SJCRH30 (cell line): ENCODE measurements around the gene VAV3. TPM values are rescaled to one million over a fixed set of nuclear protein-coding genes. Genes with fewer than 3 reads are reported as not detected.

ENCODE experiments used
- DNase-seq, 2 experiments: peaks; one replicate each; pipeline ENCODE4 v3.0.0-alpha.2; 2015 to 2020
- H3K27ac ChIP-seq: fragments of 250-450 bp; sonication (Bioruptor Pico); 2 replicates; pipeline ENCODE4 v1.5.1; 2020; ENCODE audit warnings: mild to moderate bottlenecking, moderate library complexity
- H3K27me3 ChIP-seq: fragments of 250-450 bp; sonication (Bioruptor Pico); 2 replicates; pipeline ENCODE4 v1.5.1; 2020; ENCODE audit warnings: mild to moderate bottlenecking, moderate library complexity
- H3K36me3 ChIP-seq: fragments of 250-450 bp; sonication (Bioruptor Pico); 2 replicates; pipeline ENCODE4 v1.5.1; 2020; ENCODE audit warnings: mild to moderate bottlenecking, moderate library complexity
- H3K4me1 ChIP-seq: fragments of 250-450 bp; sonication (Bioruptor Pico); 2 replicates; pipeline ENCODE4 v1.5.1; 2020; ENCODE audit warnings: mild to moderate bottlenecking, moderate library complexity
- H3K4me3 ChIP-seq: fragments of 250-450 bp; sonication (Bioruptor Pico); 2 replicates; pipeline ENCODE4 v1.5.1; 2020; ENCODE audit warnings: mild to moderate bottlenecking, moderate library complexity
- H3K9me3 ChIP-seq: fragments of 250-450 bp; sonication (Bioruptor Pico); replicated peaks from 2 replicates; pipeline ENCODE4 v1.5.1; 2020; ENCODE audit warnings: mild to moderate bottlenecking, moderate library complexity
- total RNA-seq: library from RNA; depleted of rRNA; stranded (reverse); fragments of >200 nt; shearing (Covaris generic); gene quantifications from 2 replicates; pipeline ENCODE4 v1.2.3, GENCODE V29; 2014

Gene VAV3
- total RNA-seq, 1 experiment from 2014 or later = 35.5 TPM

DNA sequence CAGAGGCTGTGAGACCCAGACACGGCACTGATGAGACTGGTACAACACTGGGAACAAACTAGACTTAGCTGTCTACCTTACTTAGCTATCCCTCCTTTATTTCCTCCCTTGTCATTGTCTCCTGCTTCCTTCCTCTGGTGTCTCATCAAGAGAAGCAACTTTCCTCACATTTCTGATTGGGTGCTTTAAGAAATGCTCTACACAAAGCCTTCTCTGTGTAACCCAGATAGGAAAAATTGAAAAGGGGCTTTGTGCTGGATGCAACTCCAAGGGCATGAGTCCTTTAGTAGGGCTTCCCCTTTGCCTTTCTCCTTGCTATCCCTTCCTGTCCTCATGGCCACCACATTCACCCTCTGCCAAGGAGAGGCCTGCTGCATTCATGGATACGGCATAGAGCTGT is 274.5 kb downstream of the VAV3 start:
- H3K4me3 ChIP-seq = no peak overlapping the region
- H3K4me1 ChIP-seq = no peaks in the 10 kb centered on the region
- H3K36me3 ChIP-seq = peaks cover 6% of the 10 kb centered on the region
- no peaks in the 10 kb centered on the region for H3K9me3 ChIP-seq
- DNase-seq = no peak
- H3K27me3 ChIP-seq = no peaks in the 10 kb centered on the region
- H3K27ac ChIP-seq = no peak overlapping the region

DNA sequence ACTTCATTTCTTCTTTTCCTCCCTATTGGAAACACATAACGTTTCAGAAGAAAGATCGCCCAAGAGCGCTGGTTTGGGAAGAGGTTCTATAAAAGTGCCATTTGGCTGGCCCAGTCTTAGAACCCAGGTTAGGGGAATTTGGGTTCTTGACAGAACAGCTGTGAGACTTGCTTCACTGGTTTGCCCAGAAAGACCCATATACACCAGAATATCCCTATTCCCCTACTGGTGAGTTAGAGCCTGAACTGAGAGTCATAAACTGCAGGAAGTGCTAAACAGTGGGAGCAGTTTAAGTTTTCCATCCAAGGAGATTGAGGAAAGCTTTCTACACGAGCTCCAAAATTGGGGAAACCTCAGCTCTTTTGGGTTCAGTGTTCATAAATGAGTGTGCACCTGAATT is 275.2 kb downstream of the VAV3 start:
- Histone ChIP-seq H3K36me3 (peaks cover 4% of the 10 kb centered on the region; the same call in 1 of the 2 replicates), H3K4me3 (no peak overlapping the region), H3K27me3 (no peaks in the 10 kb centered on the region), H3K9me3 (no peaks in the 10 kb centered on the region), H3K27ac (no peak overlapping the region), H3K4me1 (no peaks in the 10 kb centered on the region)
- no peak for DNase-seq

DNA sequence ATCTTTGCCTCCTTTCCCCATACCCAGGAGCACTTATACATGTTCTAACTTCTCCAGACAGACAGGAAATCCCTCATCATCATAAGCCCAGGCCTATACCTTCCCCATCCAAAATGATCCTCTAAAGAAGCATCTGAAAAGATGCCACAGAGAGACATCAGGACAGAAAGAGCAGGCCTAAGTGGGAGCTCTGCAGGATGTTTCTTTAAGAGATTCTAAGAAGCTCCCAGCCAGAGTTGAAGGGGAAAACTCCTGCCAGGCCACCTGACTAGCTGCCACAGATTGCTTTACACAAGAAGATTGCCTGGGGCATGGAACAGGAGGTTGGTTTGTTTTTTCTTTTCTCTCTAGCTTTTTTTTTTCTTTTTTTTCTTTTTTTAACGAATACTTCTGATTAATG is 275.8 kb downstream of the VAV3 start:
- Histone ChIP-seq H3K36me3 (peaks cover 4% of the 10 kb centered on the region; the same call in 1 of the 2 replicates), H3K27me3 (no peaks in the 10 kb centered on the region), H3K4me1 (no peaks in the 10 kb centered on the region), H3K9me3 (no peaks in the 10 kb centered on the region), H3K4me3 (no peak overlapping the region), H3K27ac (no peak overlapping the region)
- peak in 1 of 2 experiments; percentile 34 for DNase-seq

DNA sequence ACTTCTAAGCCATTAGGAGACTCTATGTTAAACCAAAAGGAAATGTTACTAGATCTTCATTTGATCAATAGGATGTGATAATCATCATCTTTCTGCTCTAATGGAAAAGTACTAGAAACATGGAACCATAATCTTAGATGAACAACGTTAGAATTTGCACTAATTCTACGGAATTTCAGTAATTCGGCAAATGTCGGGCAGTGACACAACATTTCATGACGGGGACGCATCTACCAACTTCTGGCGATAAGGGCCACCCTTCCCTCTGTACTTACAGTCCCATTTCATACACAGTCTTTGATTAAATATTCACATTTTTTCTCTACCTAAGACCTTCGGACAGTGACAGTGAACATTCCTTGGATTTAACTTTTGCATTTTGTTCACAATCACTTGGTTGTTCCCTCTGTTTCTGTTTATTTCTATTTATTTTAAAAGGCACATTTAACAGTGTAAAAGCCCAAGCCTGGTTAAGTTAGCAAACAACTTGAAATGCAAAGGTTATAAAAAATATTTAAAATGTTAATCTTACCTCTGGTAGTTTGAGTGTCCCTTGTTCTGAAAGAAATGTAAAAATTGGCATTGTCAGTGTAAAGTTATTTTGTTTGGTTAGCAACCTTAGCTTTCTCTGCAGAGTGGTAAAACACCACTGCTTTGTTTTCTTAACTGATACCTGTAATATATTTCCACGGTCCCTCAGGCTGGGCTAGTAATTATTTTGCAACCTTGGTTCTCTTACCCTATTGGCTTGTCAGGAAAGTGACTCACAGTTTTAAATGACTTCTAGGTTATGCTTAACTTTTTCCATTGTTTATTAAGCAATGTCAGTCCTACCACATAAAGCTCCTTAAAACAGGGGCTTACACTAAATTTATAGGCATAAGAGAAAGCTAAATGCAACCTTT is 276.9 kb downstream of the VAV3 start:
- H3K27ac ChIP-seq = no peak overlapping the region
- H3K36me3 ChIP-seq = peaks cover 4% of the 10 kb centered on the region; the same call in 1 of the 2 replicates
- no peak for DNase-seq
- H3K27me3 ChIP-seq = no peaks in the 10 kb centered on the region
- H3K4me3 ChIP-seq = no peak overlapping the region
- no peaks in the 10 kb centered on the region for H3K9me3 ChIP-seq
- H3K4me1 ChIP-seq = no peaks in the 10 kb centered on the region

DNA sequence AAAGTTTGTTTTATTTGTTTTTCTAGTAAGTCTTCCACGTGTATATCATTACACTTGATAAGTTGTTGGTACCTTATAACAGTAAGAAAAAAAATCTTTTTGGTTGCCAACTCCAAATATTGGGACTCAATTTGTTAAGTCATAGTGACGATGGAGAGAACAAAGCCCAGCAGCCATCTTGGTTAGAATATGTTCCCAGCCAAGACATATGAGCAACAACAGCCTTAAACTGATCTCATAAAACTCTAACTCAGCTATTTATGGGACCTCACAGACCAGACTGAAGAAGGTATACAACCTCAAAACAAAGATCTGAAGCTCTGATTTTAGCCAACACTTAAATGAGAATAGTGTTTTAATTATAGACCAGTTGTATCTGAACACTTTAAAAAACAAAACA is 281.3 kb downstream of the VAV3 start:
- H3K36me3 ChIP-seq = 0 out of 2 replicates have a peak, but pooled peaks cover 2% of the 10 kb centered on the region
- no peak overlapping the region for H3K27ac ChIP-seq
- H3K4me3 ChIP-seq = no peak overlapping the region
- no peaks in the 10 kb centered on the region for H3K4me1 ChIP-seq
- no peaks in the 10 kb centered on the region for H3K27me3 ChIP-seq
- DNase-seq = no peak
- no peaks in the 10 kb centered on the region for H3K9me3 ChIP-seq

DNA sequence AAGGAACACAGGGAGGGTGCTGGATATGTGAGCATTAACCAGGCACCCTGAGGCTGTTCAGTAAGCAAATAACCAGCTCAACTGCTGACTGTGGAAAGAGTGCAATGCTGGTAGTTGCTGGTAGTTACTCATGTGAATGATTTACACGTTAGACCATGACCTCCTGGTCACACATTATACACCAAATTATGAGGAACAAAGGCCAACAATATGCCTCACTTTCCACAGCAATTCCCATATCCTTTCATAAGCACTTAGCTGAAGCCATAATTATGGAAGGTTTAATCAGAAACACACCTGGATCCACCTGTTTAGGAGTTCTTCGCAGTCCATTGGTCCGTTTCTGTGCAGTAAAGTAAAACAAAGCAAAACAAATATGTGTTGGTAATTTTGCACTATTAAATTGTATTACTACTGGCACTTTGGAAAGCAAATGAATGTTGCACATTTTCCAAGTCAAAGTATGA is 281.8 kb downstream of the VAV3 start:
- Histone ChIP-seq H3K9me3 (no peaks in the 10 kb centered on the region), H3K27ac (no peak overlapping the region), H3K27me3 (no peaks in the 10 kb centered on the region), H3K4me1 (no peaks in the 10 kb centered on the region), H3K4me3 (no peak overlapping the region), H3K36me3 (no peaks in the 10 kb centered on the region)
- no peak for DNase-seq

DNA sequence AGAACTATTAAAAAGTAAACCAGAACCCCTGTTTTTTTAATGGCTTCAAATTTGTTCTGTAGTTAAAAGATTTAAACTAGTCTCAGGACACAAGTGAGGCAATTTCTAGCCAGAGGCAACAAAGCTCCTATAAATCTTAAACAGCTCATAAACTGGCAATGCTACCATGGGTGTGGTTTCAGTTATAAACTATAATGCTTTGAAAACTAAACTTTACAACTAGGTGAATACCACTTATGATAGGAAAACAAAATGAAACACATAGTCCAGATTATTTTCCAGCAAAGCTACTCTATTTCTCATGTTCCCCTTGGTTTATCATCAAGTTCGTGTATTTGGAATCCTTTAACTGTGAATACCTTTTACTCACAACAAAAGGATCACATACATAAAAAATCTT is 282.5 kb downstream of the VAV3 start:
- Histone ChIP-seq H3K27me3 (no peaks in the 10 kb centered on the region), H3K36me3 (no peaks in the 10 kb centered on the region), H3K27ac (no peak overlapping the region), H3K4me1 (no peaks in the 10 kb centered on the region), H3K4me3 (no peak overlapping the region), H3K9me3 (no peaks in the 10 kb centered on the region)
- no peak for DNase-seq

DNA sequence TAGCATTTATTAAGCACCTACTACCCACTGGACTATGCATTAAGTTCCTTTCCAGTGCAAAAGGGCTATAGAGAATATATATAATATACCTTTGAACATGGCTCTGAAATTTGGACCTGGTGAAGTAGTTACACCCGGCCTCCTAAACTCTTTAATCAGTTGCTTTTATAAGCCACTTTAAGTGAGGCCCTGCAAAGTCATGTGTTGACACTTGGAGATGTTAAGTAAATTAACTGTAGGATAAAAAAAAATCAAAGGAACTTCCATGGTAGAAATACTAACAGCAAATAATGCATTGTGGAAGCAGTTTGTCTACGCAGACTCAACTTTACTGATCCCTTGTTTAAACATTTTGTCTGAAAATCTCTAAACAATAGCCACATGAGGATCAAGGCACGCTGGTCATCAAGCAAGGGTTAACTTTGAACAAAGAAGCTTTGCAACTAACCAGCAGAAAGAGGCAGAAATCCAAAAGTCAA is 283.9 kb downstream of the VAV3 start:
- DNase-seq = no peak
- no peaks in the 10 kb centered on the region for H3K4me1 ChIP-seq
- no peaks in the 10 kb centered on the region for H3K27me3 ChIP-seq
- H3K27ac ChIP-seq = no peak overlapping the region
- no peaks in the 10 kb centered on the region for H3K36me3 ChIP-seq
- no peaks in the 10 kb centered on the region for H3K9me3 ChIP-seq
- H3K4me3 ChIP-seq = no peak overlapping the region

DNA sequence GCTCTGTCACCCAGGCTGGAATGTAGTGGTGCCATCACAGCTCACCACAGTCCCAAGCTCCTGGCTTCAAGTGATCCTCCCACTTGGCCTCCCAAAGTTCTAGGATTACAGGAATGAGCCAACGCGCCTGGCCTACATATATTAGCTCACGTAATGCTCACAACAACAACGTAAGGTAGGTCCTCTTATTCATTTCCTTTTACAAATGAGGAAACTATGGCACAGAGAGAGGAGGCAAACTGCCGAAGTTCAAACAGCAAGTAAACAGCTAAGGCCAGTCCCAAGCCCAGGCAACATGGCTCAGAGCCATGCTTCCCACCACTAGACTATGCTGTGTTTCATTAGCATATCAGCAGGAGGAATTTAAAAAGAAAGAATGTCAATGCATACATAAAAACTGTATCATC is 284.4 kb downstream of the VAV3 start:
- H3K4me1 ChIP-seq = no peaks in the 10 kb centered on the region
- H3K27me3 ChIP-seq = no peaks in the 10 kb centered on the region
- H3K27ac ChIP-seq = no peak overlapping the region
- no peaks in the 10 kb centered on the region for H3K9me3 ChIP-seq
- H3K36me3 ChIP-seq = no peaks in the 10 kb centered on the region
- H3K4me3 ChIP-seq = no peak overlapping the region
- no peak for DNase-seq

DNA sequence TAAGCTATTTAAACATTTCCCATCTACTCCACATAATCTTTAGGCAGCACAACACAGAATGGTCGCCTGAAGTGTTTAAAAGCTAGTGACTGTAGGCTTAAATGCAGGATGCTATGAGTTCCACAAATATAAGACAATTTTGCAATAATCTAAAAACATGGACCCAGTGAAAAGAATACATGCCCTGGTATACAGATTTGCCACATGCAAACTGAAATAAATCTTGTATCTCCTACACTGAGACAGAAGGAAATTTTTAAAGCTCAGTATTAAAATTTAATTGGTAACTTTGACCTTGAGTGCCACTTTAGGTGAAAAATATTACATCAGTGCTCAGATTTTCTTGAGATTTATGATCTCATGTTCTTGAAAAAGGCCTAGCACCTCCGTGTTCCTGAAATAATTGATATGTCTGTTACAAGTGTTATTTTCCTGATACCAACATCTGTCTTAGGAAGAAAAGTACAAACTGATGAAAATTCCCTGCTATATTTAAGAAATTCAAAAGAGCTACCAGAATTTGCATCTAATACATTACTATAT is 285.5 kb downstream of the VAV3 start:
- DNase-seq = no peak
- H3K4me3 ChIP-seq = no peak overlapping the region
- H3K36me3 ChIP-seq = 0 out of 2 replicates have a peak, but pooled peaks cover 2% of the 10 kb centered on the region
- no peaks in the 10 kb centered on the region for H3K27me3 ChIP-seq
- no peaks in the 10 kb centered on the region for H3K4me1 ChIP-seq
- no peaks in the 10 kb centered on the region for H3K9me3 ChIP-seq
- no peak overlapping the region for H3K27ac ChIP-seq

DNA sequence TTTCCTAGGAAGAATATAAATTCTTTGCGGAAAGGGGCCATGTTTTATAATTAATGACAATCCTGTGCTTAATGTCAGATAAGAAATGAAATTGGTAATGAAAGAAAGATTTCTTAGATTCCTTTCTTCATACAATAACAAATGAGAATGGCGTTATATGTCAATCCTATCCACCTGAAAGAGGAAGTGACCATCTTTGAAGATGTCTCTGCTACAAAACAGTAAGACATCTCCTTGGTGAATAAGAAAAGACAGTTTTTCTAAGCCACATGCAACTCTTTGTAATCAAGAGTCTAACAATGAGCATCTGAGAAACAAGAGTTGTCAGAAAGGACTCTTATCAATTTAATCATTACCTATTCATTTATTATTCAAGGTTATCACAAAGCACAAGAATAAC is 286.0 kb downstream of the VAV3 start:
- DNase-seq = no peak
- no peak overlapping the region for H3K4me3 ChIP-seq
- no peaks in the 10 kb centered on the region for H3K9me3 ChIP-seq
- no peak overlapping the region for H3K27ac ChIP-seq
- 0 out of 2 replicates have a peak, but pooled peaks cover 2% of the 10 kb centered on the region for H3K36me3 ChIP-seq
- no peaks in the 10 kb centered on the region for H3K4me1 ChIP-seq
- H3K27me3 ChIP-seq = no peaks in the 10 kb centered on the region

DNA sequence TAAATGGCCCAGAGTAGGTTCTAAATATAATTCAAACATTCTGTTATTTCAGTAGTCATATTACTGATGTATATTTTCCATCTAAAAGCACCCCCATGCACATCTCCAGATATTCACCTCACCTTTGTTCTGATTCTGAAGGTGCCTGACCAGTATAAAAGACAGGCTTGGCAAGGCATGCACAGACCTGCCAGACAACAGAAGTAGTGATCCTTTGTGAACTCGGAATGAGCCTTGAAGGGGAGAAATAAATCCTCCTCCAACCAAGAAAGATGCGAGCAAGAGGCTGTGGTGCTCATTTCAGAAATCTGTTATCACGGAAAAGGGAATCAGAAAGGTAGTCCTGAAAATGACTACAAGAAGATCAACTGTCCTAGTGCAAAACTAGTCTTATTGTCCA is 287.3 kb downstream of the VAV3 start:
- Histone ChIP-seq H3K27ac (no peak overlapping the region), H3K4me1 (no peaks in the 10 kb centered on the region), H3K27me3 (no peaks in the 10 kb centered on the region), H3K4me3 (no peak overlapping the region), H3K36me3 (0 out of 2 replicates have a peak, but pooled peaks cover 2% of the 10 kb centered on the region), H3K9me3 (no peaks in the 10 kb centered on the region)
- no peak for DNase-seq

DNA sequence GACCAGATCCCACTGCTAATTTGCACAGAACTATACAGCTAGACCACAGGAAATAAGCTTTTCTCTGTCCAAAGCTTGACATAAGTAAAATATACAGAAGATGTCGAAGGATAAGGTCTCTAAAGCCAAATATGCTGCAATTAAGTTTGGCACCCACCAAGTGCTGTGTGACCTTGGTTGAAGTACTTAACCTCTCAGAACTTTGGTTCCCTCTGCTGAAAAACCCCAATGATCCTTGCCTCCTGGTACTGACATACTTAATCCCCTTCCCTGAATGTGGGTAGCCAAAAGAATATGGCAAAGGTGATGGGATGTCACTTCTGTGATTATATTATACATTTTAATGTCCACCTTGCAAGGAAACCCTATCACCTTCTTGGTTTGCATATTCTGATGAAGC is 290.5 kb downstream of the VAV3 start:
- DNase-seq = no peak
- Histone ChIP-seq H3K27ac (no peak overlapping the region), H3K36me3 (0 out of 2 replicates have a peak, but pooled peaks cover 2% of the 10 kb centered on the region), H3K4me3 (no peak overlapping the region), H3K9me3 (no peaks in the 10 kb centered on the region), H3K4me1 (no peaks in the 10 kb centered on the region), H3K27me3 (no peaks in the 10 kb centered on the region)

DNA sequence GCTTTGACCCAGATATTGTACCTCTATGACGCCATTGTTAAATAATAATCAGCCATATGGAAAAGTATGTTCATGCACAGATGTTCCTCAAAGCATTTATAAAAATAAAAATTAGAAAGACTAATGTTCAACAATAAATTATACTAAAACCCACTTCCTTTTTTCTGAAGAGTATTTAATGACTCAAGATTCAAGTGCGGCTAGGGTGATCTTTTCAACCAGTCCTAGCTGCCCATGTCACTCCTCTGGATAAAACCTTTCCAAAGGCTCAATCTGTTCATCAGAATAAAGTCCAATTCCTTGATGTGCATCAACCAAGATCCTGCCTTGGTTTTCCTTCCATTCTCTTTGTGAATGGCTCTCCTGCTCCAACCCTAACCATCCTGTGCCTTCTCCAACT is 292.0 kb downstream of the VAV3 start:
- 0 out of 2 replicates have a peak, but pooled peaks cover 2% of the 10 kb centered on the region for H3K36me3 ChIP-seq
- no peak for DNase-seq
- no peaks in the 10 kb centered on the region for H3K4me1 ChIP-seq
- H3K4me3 ChIP-seq = no peak overlapping the region
- H3K27me3 ChIP-seq = no peaks in the 10 kb centered on the region
- H3K9me3 ChIP-seq = no peaks in the 10 kb centered on the region
- no peak overlapping the region for H3K27ac ChIP-seq

DNA sequence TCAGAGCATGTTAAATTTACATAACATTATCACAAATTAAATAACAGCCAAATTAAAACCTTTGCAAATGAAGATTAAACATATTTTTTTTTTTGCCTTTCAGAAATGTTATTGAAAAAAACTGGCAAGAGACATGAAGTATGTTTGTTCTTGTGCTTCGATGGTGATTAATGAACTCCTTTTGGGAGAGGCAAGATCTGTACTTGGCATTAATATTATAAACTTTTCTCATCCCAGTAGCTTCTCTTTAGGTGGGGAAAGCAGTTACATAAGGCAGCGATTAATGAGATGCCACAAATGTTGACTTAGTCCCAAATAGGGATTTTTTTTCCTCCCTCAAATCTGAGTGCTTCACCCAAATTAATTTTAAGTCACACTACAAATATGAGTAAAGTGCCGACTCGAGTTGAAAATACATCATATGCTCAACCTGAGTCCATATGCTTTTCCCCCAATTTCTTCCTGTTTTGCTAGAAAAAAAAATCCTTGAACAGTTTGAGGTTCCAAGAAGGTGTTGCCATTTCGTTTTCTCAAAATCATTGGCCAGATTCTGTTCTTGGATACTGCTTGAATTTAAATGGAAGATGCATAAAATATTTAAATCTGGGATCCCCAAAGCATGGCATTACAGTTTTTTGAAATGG is 294.5 kb downstream of the VAV3 start:
- no peaks in the 10 kb centered on the region for H3K9me3 ChIP-seq
- no peak overlapping the region for H3K27ac ChIP-seq
- no peaks in the 10 kb centered on the region for H3K27me3 ChIP-seq
- 0 out of 2 replicates have a peak, but pooled peaks cover 2% of the 10 kb centered on the region for H3K36me3 ChIP-seq
- H3K4me3 ChIP-seq = no peak overlapping the region
- no peak for DNase-seq
- no peaks in the 10 kb centered on the region for H3K4me1 ChIP-seq
